Activated CD8-positive, alpha-beta T cell treated with anti-CD3 and anti-CD28 coated beads for 36 hours (primary cell): ENCODE results near the gene P2RX3. TPM values are rescaled to one million over a fixed set of nuclear protein-coding genes. Genes with fewer than 3 reads are reported as not detected.

Source experiments
- ATAC-seq: fragments of 200-7000 bp; cut with Tn5 transposase; one replicate; pipeline ENCODE4 v1.10.0; 2021; ENCODE audit warnings: mild to moderate bottlenecking, moderate library complexity
- CTCF ChIA-PET: fragments of 350-600 bp; sonication (Branson Sonifier 250); formaldehyde crosslinking; loops from one replicate; lab custom pipeline; 2021; ENCODE audit warnings: antibody characterized with exemption; lab: Charles Lee
- POLR2A ChIA-PET: fragments of 350-600 bp; sonication (Branson Sonifier 250); formaldehyde crosslinking; loops from one replicate; lab custom pipeline; 2021; ENCODE audit warnings: antibody characterized with exemption; lab: Charles Lee
- DNase-seq: peaks from one replicate; pipeline ENCODE4 v3.0.0-alpha.2; 2020
- H3K27ac Mint-ChIP-seq: one replicate; pipeline ENCODE4 v1.8.0; 2021; ENCODE audit warnings: mild to moderate bottlenecking, mixed read lengths
- H3K27me3 Mint-ChIP-seq: one replicate; pipeline ENCODE4 v1.8.0; 2021; ENCODE audit warnings: mixed read lengths
- H3K36me3 Mint-ChIP-seq: one replicate; pipeline ENCODE4 v1.8.0; 2021; ENCODE audit warnings: low read depth, mixed read lengths
- H3K4me1 Mint-ChIP-seq: one replicate; pipeline ENCODE4 v1.8.0; 2021; ENCODE audit warnings: low read depth, mixed read lengths
- H3K4me3 Mint-ChIP-seq: one replicate; pipeline ENCODE4 v1.8.0; 2021; ENCODE audit warnings: mild to moderate bottlenecking, moderate library complexity, mixed read lengths
- H3K9me3 Mint-ChIP-seq: one replicate; pipeline ENCODE4 v1.8.0; 2021; ENCODE audit warnings: mixed read lengths
- CTCF ChIP-seq: fragments of 200-600 bp; IDR thresholded peaks from one replicate; pipeline ENCODE4 v1.8.0; 2022; ENCODE audit warnings: antibody characterized with exemption, mild to moderate bottlenecking
- intact Hi-C: fragments of 100-400 bp; cut with micrococcal nuclease; formaldehyde crosslinking; loops from one replicate; pipeline ENCODE4 v1.10.0; 2022
- total RNA-seq, 2 experiments: library from RNA; stranded (reverse); gene quantifications; one replicate each; pipeline ENCODE4 v1.2.3, GENCODE V29; 2021

P2RX3 gene
- total RNA-seq, 2 experiments from 2014 or later = not detected

GRCh38 chr11:57408771-57409170, 70.6 kb downstream of the P2RX3 start:
- Mint-ChIP-seq H3K27me3 (no peaks in the 10 kb centered on the region), H3K9me3 (no peaks in the 10 kb centered on the region), H3K4me1 (peaks cover 77% of the 10 kb centered on the region), H3K36me3 (peaks cover 80% of the 10 kb centered on the region), H3K4me3 (no peak overlapping the region), H3K27ac (peak overlapping the region; percentile 69)
- TF ChIP-seq CTCF = no peak
- CTCF ChIA-PET = interaction anchor here (0.6 to 3.8 kb wide), 5 partner anchors 9 to 95 kb away, joined by 3 to 14 read pairs (median 4); no protein-coding TSS in a partner anchor
- no peak for DNase-seq
- intact Hi-C loops = no loop called here
- no peak for ATAC-seq
- POLR2A ChIA-PET = interaction anchor here (1.5 to 19.8 kb wide), 3 partner anchors 10 to 16 kb away, joined by 4 to 264 read pairs (median 8); partner anchors contain the start of gene SLC43A3

- H3K4me3 Mint-ChIP-seq = no peak overlapping the region
- CTCF ChIA-PET = interaction anchor here (0.6 kb wide), 1 partner anchor 96 kb away, joined by 3 read pairs; no protein-coding TSS in a partner anchor
- H3K27ac Mint-ChIP-seq = peak overlapping the region; percentile 74
- peaks cover 83% of the 10 kb centered on the region for H3K36me3 Mint-ChIP-seq
- POLR2A ChIA-PET = interaction anchor here (1.3 to 19.8 kb wide), 4 partner anchors 10 to 17 kb away, joined by 3 to 264 read pairs (median 6); partner anchors contain the start of gene SLC43A3
- no peak for DNase-seq
- peaks cover 78% of the 10 kb centered on the region for H3K4me1 Mint-ChIP-seq
- no peak for TF ChIP-seq CTCF
- no peak for ATAC-seq
- intact Hi-C loops = no loop called here
- H3K27me3 Mint-ChIP-seq = no peaks in the 10 kb centered on the region
- H3K9me3 Mint-ChIP-seq = no peaks in the 10 kb centered on the region
These were observed 71.4 kb downstream of the P2RX3 start for GRCh38 chr11:57409321-57410100.

- POLR2A ChIA-PET = interaction anchor here (1.3 to 19.8 kb wide), 3 partner anchors 11 to 14 kb away, joined by 3 to 264 read pairs (median 8); partner anchors contain the start of gene SLC43A3
- peak overlapping the region; percentile 74 for H3K27ac Mint-ChIP-seq
These were observed 72.1 kb downstream of the P2RX3 start for GRCh38 chr11:57410287-57410686.

GRCh38 chr11:57413681-57414080, 75.5 kb downstream of the P2RX3 start:
- H3K4me3 Mint-ChIP-seq = no peak overlapping the region
- H3K4me1 Mint-ChIP-seq = peaks cover 73% of the 10 kb centered on the region
- no peak for TF ChIP-seq CTCF
- POLR2A ChIA-PET = no interaction called here
- CTCF ChIA-PET = no interaction called here
- H3K27ac Mint-ChIP-seq = peak overlapping the region; percentile 36
- intact Hi-C loops = no loop called here
- ATAC-seq = no peak
- no peaks in the 10 kb centered on the region for H3K9me3 Mint-ChIP-seq
- DNase-seq = no peak
- no peaks in the 10 kb centered on the region for H3K27me3 Mint-ChIP-seq
- H3K36me3 Mint-ChIP-seq = peaks cover 85% of the 10 kb centered on the region

More at GRCh38 chr11:57410287-57410686, 72.1 kb downstream of the P2RX3 start:
- DNase-seq (no peak), ATAC-seq (no peak)
- no peaks in the 10 kb centered on the region for H3K9me3 Mint-ChIP-seq
- no peak overlapping the region for H3K4me3 Mint-ChIP-seq
- no peaks in the 10 kb centered on the region for H3K27me3 Mint-ChIP-seq
- TF ChIP-seq CTCF = no peak
- CTCF ChIA-PET = no interaction called here
- peaks cover 80% of the 10 kb centered on the region for H3K4me1 Mint-ChIP-seq
- intact Hi-C loops = no loop called here
- peaks cover 86% of the 10 kb centered on the region for H3K36me3 Mint-ChIP-seq
